GM19239 (cell line): ENCODE measurements around the gene TSKU.

Source experiments
- DNase-seq: peaks from one replicate; pipeline ENCODE4 v3.0.0; 2011; ENCODE audit warnings: low spot score; ENCODE audit not compliant: insufficient read length
- FAIRE-seq: peaks from 2 replicates; lab custom pipeline; 2011; peaks lifted over from hg19 to GRCh38; lab: Jason Lieb, UNC

Gene TSKU

DNA sequence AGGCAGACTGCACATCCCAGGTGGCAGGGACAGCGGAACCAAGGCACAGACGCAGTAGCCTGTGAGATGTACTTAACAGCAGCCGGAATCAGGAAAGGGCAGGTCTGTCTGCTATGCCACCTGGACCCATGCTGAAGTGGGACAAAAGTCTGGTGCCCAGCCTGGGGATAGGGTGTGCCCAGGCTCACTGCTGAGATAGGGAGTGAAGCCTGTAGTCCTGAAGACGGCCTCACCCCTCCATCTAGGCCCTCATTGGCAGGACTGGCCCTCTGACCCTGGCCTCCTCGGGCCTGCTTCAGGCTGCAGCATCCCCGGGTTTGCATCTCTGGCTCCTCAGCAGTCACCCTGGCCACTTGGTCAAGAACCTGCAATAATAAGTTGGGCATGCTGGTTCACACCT is 32.4 kb upstream of the TSKU start:
- DNase-seq (no peak), FAIRE-seq (no peak)

- FAIRE-seq (no peak), DNase-seq (no peak)
Observed at GRCh38 chr11:76752321-76753143, 30.6 kb upstream of the TSKU start.

GRCh38 chr11:76753449-76753848 is 29.7 kb upstream of the TSKU start:
- FAIRE-seq = no peak
- DNase-seq = no peak

DNA sequence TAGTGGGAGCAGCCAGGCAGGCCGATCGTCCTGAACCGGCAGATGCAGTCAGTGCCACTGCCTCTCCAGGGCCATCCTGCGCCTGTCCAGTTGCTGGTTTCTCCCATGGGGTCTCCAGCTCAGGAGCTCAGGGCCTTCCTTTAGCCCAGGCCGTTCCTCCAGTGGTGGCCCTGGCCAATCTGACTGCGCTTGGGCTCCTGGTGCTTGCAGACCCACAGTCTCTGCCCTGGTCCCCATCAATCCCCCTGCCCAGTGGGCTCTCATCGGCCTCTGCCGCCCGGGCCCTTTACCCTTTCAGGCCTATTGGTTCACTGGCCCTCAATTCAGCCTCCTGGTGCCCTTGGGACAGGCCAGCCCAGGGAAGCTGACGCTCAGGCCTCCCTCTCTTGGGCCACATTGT is 29.2 kb upstream of the TSKU start:
- FAIRE-seq (no peak), DNase-seq (no peak)

- DNase-seq (no peak), FAIRE-seq (no peak)
Observed at GRCh38 chr11:76756341-76756741, 26.8 kb upstream of the TSKU start.

GRCh38 chr11:76758311-76758710 is 24.8 kb upstream of the TSKU start:
- no peak for DNase-seq
- no peak for FAIRE-seq

DNA sequence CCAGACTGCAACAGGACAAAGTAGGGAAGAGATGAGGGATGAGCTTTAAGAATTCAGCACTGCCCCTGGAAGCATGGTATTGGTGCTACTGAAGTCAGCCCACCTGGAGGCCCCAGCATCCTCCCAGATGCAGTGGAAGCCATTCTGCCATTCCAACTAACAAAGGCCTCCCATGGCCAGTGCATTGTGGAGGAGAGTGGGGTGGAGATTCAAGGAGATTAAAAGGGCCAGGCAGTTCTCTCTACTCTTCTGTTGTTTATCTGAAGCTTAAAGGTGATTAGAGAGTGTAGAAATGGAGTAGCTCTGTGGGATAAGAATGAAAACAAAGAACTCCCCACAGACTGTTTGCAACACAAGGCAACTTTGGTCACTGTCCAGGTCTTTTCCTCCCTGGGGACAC is 24.1 kb upstream of the TSKU start:
- no peak for DNase-seq
- no peak for FAIRE-seq

DNA sequence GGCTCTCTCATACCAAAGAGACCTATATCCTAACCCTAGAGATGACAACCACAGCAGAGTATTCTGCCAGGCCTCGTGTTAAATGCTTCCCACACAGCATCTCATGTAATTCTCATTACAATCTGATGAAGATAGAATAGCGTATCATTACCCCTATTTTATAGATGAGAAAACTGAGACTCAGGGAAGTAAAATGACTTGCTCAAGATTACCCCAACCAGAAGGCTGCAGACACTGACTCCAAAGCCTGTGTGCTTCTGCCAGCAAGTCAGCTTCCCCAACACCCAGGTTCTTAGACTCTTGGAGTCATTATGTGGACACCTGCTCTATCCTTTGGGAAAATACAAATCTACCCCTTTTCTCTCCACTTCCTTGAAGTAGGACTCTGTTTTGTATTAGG is 23.6 kb upstream of the TSKU start:
- no peak for FAIRE-seq
- no peak for DNase-seq

DNA sequence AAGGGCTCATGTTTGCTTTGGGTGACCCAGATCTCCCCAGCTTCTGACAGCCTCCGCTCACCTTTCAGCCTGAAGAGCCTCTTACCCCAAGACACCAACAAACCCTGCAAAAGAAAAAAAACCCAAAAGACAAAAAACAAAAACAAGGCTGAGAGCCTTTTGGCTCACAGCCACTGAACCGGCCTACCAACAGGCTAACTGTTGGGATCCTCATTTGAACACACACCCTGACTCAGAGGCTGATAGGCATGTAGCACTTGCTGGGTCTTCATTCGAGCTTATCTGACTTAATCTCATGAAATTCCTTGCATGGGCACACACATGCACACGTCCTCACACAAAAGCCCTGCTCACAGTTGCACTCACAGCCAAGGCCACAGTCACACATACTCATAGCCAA is 22.9 kb upstream of the TSKU start:
- no peak for DNase-seq
- FAIRE-seq = no peak

GRCh38 chr11:76761718-76762355 is 21.3 kb upstream of the TSKU start:
- FAIRE-seq (no peak), DNase-seq (no peak)

DNA sequence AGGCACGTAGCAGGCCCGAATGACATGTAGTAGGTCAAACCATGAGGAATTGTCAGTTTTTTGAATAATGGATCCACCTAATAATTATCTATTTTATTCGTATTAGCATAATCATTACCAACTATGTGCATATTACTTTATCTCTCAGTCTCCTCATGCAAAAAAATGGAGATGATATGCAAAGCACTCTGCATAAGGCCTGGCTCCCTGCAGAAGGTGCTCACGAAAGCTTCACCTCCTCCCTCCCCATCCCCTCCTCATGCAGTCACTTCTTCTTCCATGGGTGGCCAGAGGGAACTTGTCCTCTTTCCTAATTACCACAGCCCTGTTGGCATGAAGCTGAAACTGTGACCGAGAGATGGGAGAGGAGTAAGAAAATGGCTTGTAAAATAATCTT is 20.8 kb upstream of the TSKU start:
- FAIRE-seq (no peak), DNase-seq (no peak)

- FAIRE-seq (no peak), DNase-seq (no peak)
Observed at GRCh38 chr11:76762867-76763572, 20.1 kb upstream of the TSKU start.

- no peak for FAIRE-seq
- no peak for DNase-seq
Observed at GRCh38 chr11:76763573-76764346, 19.4 kb upstream of the TSKU start.

GRCh38 chr11:76764941-76765665 is 18.1 kb upstream of the TSKU start:
- no peak for FAIRE-seq
- no peak for DNase-seq

DNA sequence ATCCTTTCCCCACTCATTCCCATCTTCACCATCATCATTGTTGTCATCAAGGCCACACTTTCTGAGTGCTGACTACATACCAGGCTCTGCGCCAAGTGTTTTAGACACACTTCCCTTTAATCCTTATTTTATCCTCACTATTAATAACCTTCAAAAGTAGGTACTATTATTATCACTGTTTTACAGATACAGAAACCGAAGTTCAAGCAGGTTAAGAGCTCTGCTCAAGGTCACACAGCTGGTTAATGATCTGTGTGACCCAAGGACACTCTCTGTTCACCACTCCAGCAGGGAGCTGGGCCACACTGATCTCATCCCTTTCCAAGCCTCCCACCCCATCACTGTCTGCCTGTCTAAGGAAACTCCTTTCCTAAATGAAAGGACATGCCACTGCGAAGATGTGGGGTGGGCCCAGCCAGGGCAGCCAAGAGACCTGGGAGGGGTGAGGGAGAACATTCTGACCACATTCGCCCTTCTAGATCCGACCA is 17.2 kb upstream of the TSKU start:
- FAIRE-seq (no peak), DNase-seq (no peak)

DNA sequence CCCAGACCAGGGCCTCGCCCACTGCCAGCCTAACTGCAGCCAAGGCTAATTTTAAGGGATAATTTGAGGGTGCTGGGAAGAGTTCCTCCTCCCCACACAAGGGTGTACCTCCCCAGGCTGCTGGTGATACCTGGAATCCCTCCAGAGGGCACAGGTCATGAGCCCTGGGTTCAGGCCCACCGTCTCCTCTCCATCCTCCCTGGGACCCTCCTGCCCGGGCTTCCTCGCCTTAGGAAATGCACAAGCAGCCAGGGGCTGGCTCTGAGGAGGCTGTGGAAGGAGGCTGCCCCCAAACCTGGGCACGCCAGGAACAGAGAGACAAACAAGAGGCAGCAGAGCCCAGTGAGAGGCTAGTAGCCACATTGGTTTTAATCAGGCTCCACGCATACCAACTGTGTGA is 16.6 kb upstream of the TSKU start:
- DNase-seq = no peak
- FAIRE-seq = no peak

DNA sequence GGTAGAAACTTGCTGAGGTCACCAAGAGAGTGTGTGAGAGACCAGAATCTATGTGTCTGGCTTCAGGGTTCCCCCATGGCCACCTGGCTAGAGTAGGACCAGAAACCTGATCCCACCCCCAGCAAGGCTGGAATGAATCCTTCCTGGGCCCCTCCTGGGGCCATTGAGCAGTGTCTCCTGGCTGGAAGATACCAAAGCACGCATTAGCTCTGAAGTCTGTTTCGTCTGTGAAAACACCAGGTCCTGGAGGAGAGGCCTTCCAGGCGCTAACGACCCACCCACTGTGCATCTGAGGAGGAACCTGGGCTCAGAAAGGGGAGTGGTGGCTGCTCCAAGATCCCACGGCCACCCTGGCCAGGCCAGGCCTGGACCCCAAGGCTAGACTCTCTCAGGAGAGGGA is 15.5 kb upstream of the TSKU start:
- FAIRE-seq = no peak
- no peak for DNase-seq

GRCh38 chr11:76768088-76768908 is 14.9 kb upstream of the TSKU start:
- DNase-seq = no peak
- no peak for FAIRE-seq
